ENCODE measurements around the gene THAP8.
"Not testable (repeated sequence)": the region's sequence is repeated elsewhere in the genome, so short reads cannot be mapped to it uniquely, and the experiment has no call there.

Gene THAP8

GRCh38 chr19:36089847-36090246 lies 35.8 kb upstream of the THAP8 start:
- no peaks in the 10 kb centered on the region for H3K9me3 ChIP-seq (ENCODE audit: control insufficient read depth, insufficient read depth, low read depth, low read length)
- H3K4me1 ChIP-seq (ENCODE audit: control insufficient read depth, insufficient read depth, low read length), result no peaks in the 10 kb centered on the region
- no peak overlapping the region for H3K4me3 ChIP-seq (ENCODE audit: low read depth, low read length)
- H3K9ac ChIP-seq (ENCODE audit: low read length), result no peak overlapping the region
- no peak overlapping the region for H3K27ac ChIP-seq (ENCODE audit: low read depth, low read length)
- no peaks in the 10 kb centered on the region for H3K27me3 ChIP-seq (ENCODE audit: control insufficient read depth, insufficient read depth, low read length)
- peaks cover 93% of the 10 kb centered on the region for H3K36me3 ChIP-seq (ENCODE audit: control insufficient read depth, insufficient read depth, low read length)

GRCh38 chr19:36086326-36086725 lies 32.2 kb upstream of the THAP8 start:
- Histone ChIP-seq H3K27ac (ENCODE audit: low read depth, low read length) (no peak overlapping the region), H3K36me3 (ENCODE audit: control insufficient read depth, insufficient read depth, low read length) (peaks cover 96% of the 10 kb centered on the region), H3K9ac (ENCODE audit: low read length) (no peak overlapping the region), H3K27me3 (ENCODE audit: control insufficient read depth, insufficient read depth, low read length) (no peaks in the 10 kb centered on the region), H3K4me3 (ENCODE audit: low read depth, low read length) (no peak overlapping the region), H3K9me3 (ENCODE audit: control insufficient read depth, insufficient read depth, low read depth, low read length) (no peaks in the 10 kb centered on the region), H3K4me1 (ENCODE audit: control insufficient read depth, insufficient read depth, low read length) (no peaks in the 10 kb centered on the region)

- H3K27me3 ChIP-seq (ENCODE audit: control insufficient read depth, insufficient read depth, low read length), result no peaks in the 10 kb centered on the region
- no peaks in the 10 kb centered on the region for H3K4me1 ChIP-seq (ENCODE audit: control insufficient read depth, insufficient read depth, low read length)
- H3K4me3 ChIP-seq (ENCODE audit: low read depth, low read length), result no peak overlapping the region
- H3K9me3 ChIP-seq (ENCODE audit: control insufficient read depth, insufficient read depth, low read depth, low read length), result no peaks in the 10 kb centered on the region
- no peak overlapping the region for H3K27ac ChIP-seq (ENCODE audit: low read depth, low read length)
- H3K36me3 ChIP-seq (ENCODE audit: control insufficient read depth, insufficient read depth, low read length), result peaks cover 90% of the 10 kb centered on the region
- no peak overlapping the region for H3K9ac ChIP-seq (ENCODE audit: low read length)
These were observed 30.3 kb upstream of the THAP8 start for GRCh38 chr19:36084231-36085009.

- no peaks in the 10 kb centered on the region for H3K9me3 ChIP-seq (ENCODE audit: control insufficient read depth, insufficient read depth, low read depth, low read length)
- no peaks in the 10 kb centered on the region for H3K4me1 ChIP-seq (ENCODE audit: control insufficient read depth, insufficient read depth, low read length)
- no peak overlapping the region for H3K4me3 ChIP-seq (ENCODE audit: low read depth, low read length)
- no peak overlapping the region for H3K27ac ChIP-seq (ENCODE audit: low read depth, low read length)
- H3K36me3 ChIP-seq (ENCODE audit: control insufficient read depth, insufficient read depth, low read length), result peaks cover 84% of the 10 kb centered on the region
- H3K9ac ChIP-seq (ENCODE audit: low read length), result no peak overlapping the region
- H3K27me3 ChIP-seq (ENCODE audit: control insufficient read depth, insufficient read depth, low read length), result no peaks in the 10 kb centered on the region
These were observed 28.8 kb upstream of the THAP8 start for GRCh38 chr19:36082916-36083315.

GRCh38 chr19:36081894-36082293 lies 27.8 kb upstream of the THAP8 start:
- H3K27me3 ChIP-seq (ENCODE audit: control insufficient read depth, insufficient read depth, low read length), result no peaks in the 10 kb centered on the region
- H3K4me3 ChIP-seq (ENCODE audit: low read depth, low read length), result no peak overlapping the region
- H3K9me3 ChIP-seq (ENCODE audit: control insufficient read depth, insufficient read depth, low read depth, low read length), result no peaks in the 10 kb centered on the region
- H3K36me3 ChIP-seq (ENCODE audit: control insufficient read depth, insufficient read depth, low read length), result peaks cover 82% of the 10 kb centered on the region
- no peak overlapping the region for H3K9ac ChIP-seq (ENCODE audit: low read length)
- no peaks in the 10 kb centered on the region for H3K4me1 ChIP-seq (ENCODE audit: control insufficient read depth, insufficient read depth, low read length)
- H3K27ac ChIP-seq (ENCODE audit: low read depth, low read length), result no peak overlapping the region

- Histone ChIP-seq H3K4me3 (ENCODE audit: low read depth, low read length) (no peak overlapping the region), H3K9ac (ENCODE audit: low read length) (no peak overlapping the region), H3K4me1 (ENCODE audit: control insufficient read depth, insufficient read depth, low read length) (no peaks in the 10 kb centered on the region), H3K9me3 (ENCODE audit: control insufficient read depth, insufficient read depth, low read depth, low read length) (no peaks in the 10 kb centered on the region), H3K27ac (ENCODE audit: low read depth, low read length) (no peak overlapping the region), H3K36me3 (ENCODE audit: control insufficient read depth, insufficient read depth, low read length) (peaks cover 81% of the 10 kb centered on the region), H3K27me3 (ENCODE audit: control insufficient read depth, insufficient read depth, low read length) (no peaks in the 10 kb centered on the region)
These were observed 27.3 kb upstream of the THAP8 start for GRCh38 chr19:36081385-36081784.

GRCh38 chr19:36079389-36079945 lies 25.4 kb upstream of the THAP8 start:
- H3K4me1 ChIP-seq (ENCODE audit: control insufficient read depth, insufficient read depth, low read length), result no peaks in the 10 kb centered on the region
- no peaks in the 10 kb centered on the region for H3K27me3 ChIP-seq (ENCODE audit: control insufficient read depth, insufficient read depth, low read length)
- peaks cover 81% of the 10 kb centered on the region for H3K36me3 ChIP-seq (ENCODE audit: control insufficient read depth, insufficient read depth, low read length)
- no peaks in the 10 kb centered on the region for H3K9me3 ChIP-seq (ENCODE audit: control insufficient read depth, insufficient read depth, low read depth, low read length)
- no peak overlapping the region for H3K9ac ChIP-seq (ENCODE audit: low read length)
- H3K27ac ChIP-seq (ENCODE audit: low read depth, low read length), result no peak overlapping the region
- no peak overlapping the region for H3K4me3 ChIP-seq (ENCODE audit: low read depth, low read length)

GRCh38 chr19:36073121-36073876 lies 19.2 kb upstream of the THAP8 start:
- Histone ChIP-seq H3K4me3 (ENCODE audit: low read depth, low read length) (no peak overlapping the region), H3K9ac (ENCODE audit: low read length) (no peak overlapping the region), H3K27ac (ENCODE audit: low read depth, low read length) (no peak overlapping the region), H3K27me3 (ENCODE audit: control insufficient read depth, insufficient read depth, low read length) (no peaks in the 10 kb centered on the region), H3K36me3 (ENCODE audit: control insufficient read depth, insufficient read depth, low read length) (peaks cover 74% of the 10 kb centered on the region), H3K9me3 (ENCODE audit: control insufficient read depth, insufficient read depth, low read depth, low read length) (no peaks in the 10 kb centered on the region), H3K4me1 (ENCODE audit: control insufficient read depth, insufficient read depth, low read length) (no peaks in the 10 kb centered on the region)

- no peak overlapping the region for H3K4me3 ChIP-seq (ENCODE audit: low read depth, low read length)
- H3K27ac ChIP-seq (ENCODE audit: low read depth, low read length), result no peak overlapping the region
- H3K9ac ChIP-seq (ENCODE audit: low read length), result no peak overlapping the region
- no peaks in the 10 kb centered on the region for H3K4me1 ChIP-seq (ENCODE audit: control insufficient read depth, insufficient read depth, low read length)
- no peaks in the 10 kb centered on the region for H3K9me3 ChIP-seq (ENCODE audit: control insufficient read depth, insufficient read depth, low read depth, low read length)
- H3K36me3 ChIP-seq (ENCODE audit: control insufficient read depth, insufficient read depth, low read length), result peaks cover 80% of the 10 kb centered on the region
- no peaks in the 10 kb centered on the region for H3K27me3 ChIP-seq (ENCODE audit: control insufficient read depth, insufficient read depth, low read length)
These were observed 18.0 kb upstream of the THAP8 start for GRCh38 chr19:36072081-36072480.

GRCh38 chr19:36068810-36069499 lies 14.9 kb upstream of the THAP8 start:
- H3K27me3 ChIP-seq (ENCODE audit: control insufficient read depth, insufficient read depth, low read length); H3K9me3 ChIP-seq (ENCODE audit: control insufficient read depth, insufficient read depth, low read depth, low read length); H3K4me1 ChIP-seq (ENCODE audit: control insufficient read depth, insufficient read depth, low read length); H3K9ac ChIP-seq (ENCODE audit: low read length); H3K4me3 ChIP-seq (ENCODE audit: low read depth, low read length); H3K27ac ChIP-seq (ENCODE audit: low read depth, low read length): not testable (repeated sequence)
- peaks cover 78% of the 10 kb centered on the region for H3K36me3 ChIP-seq (ENCODE audit: control insufficient read depth, insufficient read depth, low read length)

GRCh38 chr19:36067681-36068080 lies 13.6 kb upstream of the THAP8 start:
- no peak overlapping the region for H3K27ac ChIP-seq (ENCODE audit: low read depth, low read length)
- H3K9ac ChIP-seq (ENCODE audit: low read length), result no peak overlapping the region
- peaks cover 75% of the 10 kb centered on the region for H3K36me3 ChIP-seq (ENCODE audit: control insufficient read depth, insufficient read depth, low read length)

More at GRCh38 chr19:36067681-36068080, 13.6 kb upstream of the THAP8 start:
- no peak overlapping the region for H3K4me3 ChIP-seq (ENCODE audit: low read depth, low read length)
- H3K9me3 ChIP-seq (ENCODE audit: control insufficient read depth, insufficient read depth, low read depth, low read length), result no peaks in the 10 kb centered on the region
- no peaks in the 10 kb centered on the region for H3K27me3 ChIP-seq (ENCODE audit: control insufficient read depth, insufficient read depth, low read length)
- no peaks in the 10 kb centered on the region for H3K4me1 ChIP-seq (ENCODE audit: control insufficient read depth, insufficient read depth, low read length)
